Mucosa of rectum (tissue), 2 donors: ENCODE data around the gene LIN7A.

Experiments
- H3K27ac ChIP-seq, 2 donors: one replicate each; pipeline ENCODE4 v1.7.0; 2013; ENCODE audit warnings: inconsistent platforms in 2 of 2, low read depth in 2 of 2, low read length in 2 of 2
- H3K27me3 ChIP-seq, 2 donors: one replicate each; pipeline ENCODE4 v1.7.0; 2013; ENCODE audit warnings: low read length in 2 of 2; ENCODE audit not compliant: control insufficient read depth in 2 of 2, insufficient read depth in 2 of 2
- H3K36me3 ChIP-seq, 2 donors: one replicate each; pipeline ENCODE4 v1.7.0; 2013; ENCODE audit warnings: low read length in 2 of 2; ENCODE audit not compliant: control insufficient read depth in 2 of 2, insufficient read depth in 2 of 2
- H3K4me1 ChIP-seq, 2 donors: one replicate each; pipeline ENCODE4 v1.7.0; 2013; ENCODE audit warnings: low read length in 2 of 2, mild to moderate bottlenecking in 1 of 2; ENCODE audit not compliant: control insufficient read depth in 2 of 2, insufficient read depth in 2 of 2
- H3K4me3 ChIP-seq, 2 donors: one replicate each; pipeline ENCODE4 v1.7.0; 2013; ENCODE audit warnings: low read length in 2 of 2
- H3K9ac ChIP-seq, 2 donors: one replicate each; pipeline ENCODE4 v1.7.0; 2013; ENCODE audit warnings: low read length in 2 of 2, low read depth in 1 of 2, mild to moderate bottlenecking in 1 of 2
- H3K9me3 ChIP-seq, 2 donors: one replicate each; pipeline ENCODE4 v1.7.0; 2013; ENCODE audit warnings: low read length in 2 of 2; ENCODE audit not compliant: control insufficient read depth in 2 of 2
- donor health status: healthy.
- donor health status: Normal muscosa, but diverticular disease.

The LIN7A gene

GRCh38 chr12:80862531-80862930 is 75.2 kb downstream of the LIN7A start:
- Histone ChIP-seq H3K27ac (no peak overlapping the region), H3K36me3 (no peaks in the 10 kb centered on the region), H3K4me3 (no peak overlapping the region), H3K4me1 (no peaks in the 10 kb centered on the region), H3K9me3 (no peaks in the 10 kb centered on the region), H3K9ac (no peak overlapping the region), H3K27me3 (no peaks in the 10 kb centered on the region)

DNA sequence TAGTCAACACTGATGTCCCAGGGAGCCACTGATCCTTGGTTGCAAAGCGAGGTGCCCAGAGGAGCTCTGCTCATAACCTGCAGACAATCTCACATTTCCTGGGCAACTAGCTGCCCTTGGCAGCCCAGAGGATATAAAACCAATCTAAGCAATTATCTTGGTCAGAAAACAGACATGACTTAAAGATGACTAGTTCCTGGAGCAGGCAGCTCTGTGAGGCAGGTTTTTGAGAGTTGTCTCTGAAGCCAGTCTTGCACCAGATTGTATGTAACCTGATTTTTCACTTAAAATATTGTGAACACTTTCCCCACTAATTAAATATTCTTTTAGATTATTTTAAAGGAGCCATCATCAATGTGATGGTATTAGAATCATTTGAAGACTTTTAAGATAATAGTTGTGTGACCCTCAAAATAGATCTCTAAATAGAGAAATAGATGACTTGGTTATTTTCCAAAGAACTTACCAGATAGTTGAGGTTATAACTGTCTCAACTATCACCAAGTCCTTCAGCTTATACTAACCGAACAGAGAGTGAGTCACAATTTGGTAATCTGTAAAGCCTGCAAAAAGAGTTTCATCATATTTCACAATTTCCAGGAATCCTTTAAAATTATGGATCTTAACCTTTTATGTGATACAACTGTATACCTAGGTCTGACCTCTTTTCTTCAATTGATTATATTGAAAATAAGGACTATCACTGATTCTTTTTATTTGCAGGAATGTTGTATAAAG is 75.9 kb downstream of the LIN7A start:
- no peak overlapping the region for H3K9ac ChIP-seq
- H3K4me3 ChIP-seq, result no peak overlapping the region
- no peaks in the 10 kb centered on the region for H3K36me3 ChIP-seq
- no peaks in the 10 kb centered on the region for H3K4me1 ChIP-seq
- no peaks in the 10 kb centered on the region for H3K9me3 ChIP-seq
- H3K27me3 ChIP-seq, result no peaks in the 10 kb centered on the region
- no peak overlapping the region for H3K27ac ChIP-seq

GRCh38 chr12:80860928-80861327 is 76.8 kb downstream of the LIN7A start:
- no peak overlapping the region for H3K9ac ChIP-seq
- no peaks in the 10 kb centered on the region for H3K36me3 ChIP-seq
- no peak overlapping the region for H3K4me3 ChIP-seq
- no peaks in the 10 kb centered on the region for H3K27me3 ChIP-seq
- no peaks in the 10 kb centered on the region for H3K4me1 ChIP-seq
- no peak overlapping the region for H3K27ac ChIP-seq
- H3K9me3 ChIP-seq, result no peaks in the 10 kb centered on the region

GRCh38 chr12:80860206-80860605 is 77.5 kb downstream of the LIN7A start:
- no peaks in the 10 kb centered on the region for H3K4me1 ChIP-seq
- no peak overlapping the region for H3K9ac ChIP-seq
- H3K9me3 ChIP-seq, result no peaks in the 10 kb centered on the region
- H3K4me3 ChIP-seq, result no peak overlapping the region
- no peaks in the 10 kb centered on the region for H3K27me3 ChIP-seq
- no peak overlapping the region for H3K27ac ChIP-seq
- H3K36me3 ChIP-seq, result no peaks in the 10 kb centered on the region

DNA sequence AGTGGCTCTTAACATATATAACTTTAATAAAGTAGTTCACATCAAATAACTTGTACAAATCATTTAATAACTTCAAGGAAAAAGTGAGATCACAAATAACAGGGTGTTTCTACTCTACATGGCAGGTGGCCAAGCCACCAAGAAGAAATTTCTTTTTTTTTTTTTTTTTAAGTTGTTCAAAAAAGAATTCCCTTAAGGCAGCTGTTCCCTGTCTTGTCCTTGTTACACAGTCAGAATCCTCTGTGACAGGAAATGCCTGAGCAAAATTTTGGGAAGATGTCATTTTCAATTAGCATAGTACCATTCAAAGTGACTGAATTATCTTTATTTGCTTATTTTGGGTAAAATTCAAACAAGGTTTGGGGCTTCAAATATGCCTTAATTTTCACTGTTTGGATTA is 79.4 kb downstream of the LIN7A start:
- Histone ChIP-seq H3K4me1 (no peaks in the 10 kb centered on the region), H3K4me3 (no peak overlapping the region), H3K27me3 (no peaks in the 10 kb centered on the region), H3K36me3 (no peaks in the 10 kb centered on the region), H3K9me3 (no peaks in the 10 kb centered on the region), H3K9ac (no peak overlapping the region), H3K27ac (no peak overlapping the region)

DNA sequence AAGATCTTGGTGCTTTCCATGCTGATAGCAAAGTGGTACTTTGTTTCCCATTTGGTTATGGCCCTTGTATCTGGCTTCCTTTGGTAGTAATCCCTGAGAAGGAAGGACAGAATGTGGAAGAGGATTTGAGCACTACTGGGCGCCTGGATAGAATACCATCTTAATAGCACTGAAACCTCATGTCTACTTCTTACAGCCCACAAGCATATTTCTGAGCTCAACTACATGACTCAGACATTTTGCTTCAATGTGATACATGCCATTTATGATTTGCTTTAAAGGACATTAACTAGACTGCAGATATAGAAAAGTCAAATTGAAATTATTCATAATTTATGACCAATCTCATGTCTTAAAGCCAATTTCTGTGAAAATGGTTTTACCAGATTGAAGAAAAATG is 80.4 kb downstream of the LIN7A start:
- no peaks in the 10 kb centered on the region for H3K4me1 ChIP-seq
- H3K27me3 ChIP-seq, result no peaks in the 10 kb centered on the region
- no peak overlapping the region for H3K9ac ChIP-seq
- H3K4me3 ChIP-seq, result no peak overlapping the region
- H3K9me3 ChIP-seq, result no peaks in the 10 kb centered on the region
- H3K27ac ChIP-seq, result no peak overlapping the region
- H3K36me3 ChIP-seq, result no peaks in the 10 kb centered on the region

DNA sequence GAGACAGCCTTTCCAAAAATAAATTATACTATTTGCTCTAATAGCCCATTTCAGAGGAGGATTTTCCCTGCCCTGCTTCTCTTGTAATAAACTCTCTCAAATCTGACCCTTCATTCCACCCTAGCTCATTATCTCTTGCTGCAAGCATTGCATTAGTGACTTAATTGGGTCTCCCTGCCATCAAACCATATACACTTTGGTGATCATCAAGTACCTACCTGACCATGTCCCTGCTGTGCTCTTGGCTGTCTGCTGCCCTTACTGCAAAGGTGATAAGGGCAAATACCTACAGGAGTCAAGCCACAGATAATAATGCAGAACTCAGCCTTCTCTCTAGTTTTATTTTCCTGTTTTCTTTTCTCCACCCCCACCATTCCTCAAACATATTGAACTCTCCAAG is 88.4 kb downstream of the LIN7A start:
- no peak overlapping the region for H3K27ac ChIP-seq
- no peaks in the 10 kb centered on the region for H3K27me3 ChIP-seq
- no peaks in the 10 kb centered on the region for H3K36me3 ChIP-seq
- H3K9ac ChIP-seq, result no peak overlapping the region
- no peak overlapping the region for H3K4me3 ChIP-seq
- no peaks in the 10 kb centered on the region for H3K9me3 ChIP-seq
- no peaks in the 10 kb centered on the region for H3K4me1 ChIP-seq

DNA sequence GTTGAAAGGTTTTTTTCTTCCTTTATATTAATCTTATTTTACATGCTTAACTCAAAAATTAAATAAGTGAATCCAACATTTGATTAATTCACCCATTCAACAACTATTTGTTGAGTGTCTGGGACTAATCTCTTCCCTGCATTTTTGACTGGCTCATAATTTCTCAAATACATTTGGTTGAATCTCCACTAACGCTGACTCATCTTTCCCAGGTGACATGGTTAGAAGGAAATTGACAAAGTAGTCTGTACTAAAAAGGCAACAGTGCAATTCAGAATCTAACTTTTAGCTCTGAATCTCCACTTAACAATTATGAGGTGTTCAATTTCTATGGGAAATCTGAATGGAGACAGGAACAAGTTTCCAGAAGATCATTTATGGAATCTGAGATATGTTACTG is 88.9 kb downstream of the LIN7A start:
- Histone ChIP-seq H3K27ac (no peak overlapping the region), H3K9ac (no peak overlapping the region), H3K27me3 (no peaks in the 10 kb centered on the region), H3K36me3 (no peaks in the 10 kb centered on the region), H3K4me3 (no peak overlapping the region), H3K9me3 (no peaks in the 10 kb centered on the region), H3K4me1 (no peaks in the 10 kb centered on the region)

- H3K4me1 ChIP-seq, result no peaks in the 10 kb centered on the region
- H3K27ac ChIP-seq, result no peak overlapping the region
- H3K9me3 ChIP-seq, result no peaks in the 10 kb centered on the region
- H3K4me3 ChIP-seq, result no peak overlapping the region
- H3K9ac ChIP-seq, result no peak overlapping the region
- no peaks in the 10 kb centered on the region for H3K36me3 ChIP-seq
- H3K27me3 ChIP-seq, result no peaks in the 10 kb centered on the region
These were observed 90.2 kb downstream of the LIN7A start for GRCh38 chr12:80847575-80847974.

GRCh38 chr12:80846952-80847351 is 90.8 kb downstream of the LIN7A start:
- H3K27me3 ChIP-seq, result no peaks in the 10 kb centered on the region
- H3K9ac ChIP-seq, result no peak overlapping the region
- no peaks in the 10 kb centered on the region for H3K9me3 ChIP-seq
- H3K4me3 ChIP-seq, result no peak overlapping the region
- no peak overlapping the region for H3K27ac ChIP-seq
- no peaks in the 10 kb centered on the region for H3K36me3 ChIP-seq
- H3K4me1 ChIP-seq, result no peaks in the 10 kb centered on the region

- Histone ChIP-seq H3K4me3 (no peak overlapping the region), H3K36me3 (no peaks in the 10 kb centered on the region), H3K4me1 (no peaks in the 10 kb centered on the region)
These were observed 92.1 kb downstream of the LIN7A start for GRCh38 chr12:80845639-80846038.

More at GRCh38 chr12:80845639-80846038, 92.1 kb downstream of the LIN7A start:
- no peak overlapping the region for H3K9ac ChIP-seq
- H3K27ac ChIP-seq, result no peak overlapping the region
- H3K9me3 ChIP-seq, result no peaks in the 10 kb centered on the region
- H3K27me3 ChIP-seq, result no peaks in the 10 kb centered on the region
